Omental fat pad (tissue), 4 donors: ENCODE data around the gene MEF2B. TPM values are rescaled to one million over a fixed set of nuclear protein-coding genes. Genes with fewer than 3 reads are reported as not detected.
"Not testable (repeated sequence)": the region's sequence is repeated elsewhere in the genome, so short reads cannot be mapped to it uniquely, and the experiment has no call there.

ENCODE experiments used
- ATAC-seq: fragments of 150-250 bp; one replicate; pipeline ENCODE4 v1.9.1; 2016; ENCODE audit warnings: mild to moderate bottlenecking, moderate library complexity; ENCODE audit not compliant: low FRiP score
- DNase-seq: peaks from one replicate; pipeline ENCODE4 v3.0.0-alpha.2; 2019; ENCODE audit warnings: low spot score
- total RNA-seq, 4 donors: library from RNA; depleted of rRNA; stranded (reverse); fragments of >200 nt; gene quantifications; one replicate each; pipeline ENCODE4 v1.1.0, GENCODE V29; 2016
- TF ChIP-seq, protein P1 (sequence below), 3 donors: fragments of 450-650 bp; IDR thresholded peaks; one replicate each; pipeline ENCODE4 v1.5.1; 2016 to 2017; ENCODE audit warnings: antibody characterized with exemption in 3 of 3, mild to moderate bottlenecking in 3 of 3, moderate library complexity in 2 of 3

Gene MEF2B
- total RNA-seq, 4 donors from 2014 or later = 0.28 TPM; not detected in 3

DNA sequence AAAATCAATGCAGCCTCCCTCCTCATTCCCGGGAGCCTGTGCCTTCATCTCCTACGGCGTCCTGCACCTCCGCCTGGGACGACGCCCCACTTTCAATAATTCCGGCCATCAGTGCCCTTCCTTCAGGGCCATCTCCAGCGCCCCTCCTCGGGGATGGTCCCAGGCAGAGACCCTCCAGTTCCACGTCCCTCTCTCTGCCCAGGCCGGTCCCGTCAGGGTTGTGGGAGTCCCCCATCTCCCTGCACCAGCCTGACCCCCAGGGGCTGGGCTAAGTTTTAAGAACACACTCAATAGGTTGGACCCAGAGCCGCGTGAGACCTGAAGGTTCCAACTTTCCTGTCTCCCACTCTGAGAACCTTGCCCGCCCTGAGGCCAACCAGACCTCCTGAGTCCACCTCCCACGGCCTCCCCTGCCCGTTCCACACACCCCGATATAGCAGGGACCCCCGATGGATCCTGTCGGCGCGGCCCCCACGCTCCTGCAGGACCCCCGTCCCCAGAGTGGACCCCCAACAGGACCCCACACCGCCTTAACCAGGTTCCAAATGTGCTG, 32.4 kb downstream of the MEF2B start:
- DNase-seq (no peak), ATAC-seq (no peak)
- TF ChIP-seq, protein P1, sequence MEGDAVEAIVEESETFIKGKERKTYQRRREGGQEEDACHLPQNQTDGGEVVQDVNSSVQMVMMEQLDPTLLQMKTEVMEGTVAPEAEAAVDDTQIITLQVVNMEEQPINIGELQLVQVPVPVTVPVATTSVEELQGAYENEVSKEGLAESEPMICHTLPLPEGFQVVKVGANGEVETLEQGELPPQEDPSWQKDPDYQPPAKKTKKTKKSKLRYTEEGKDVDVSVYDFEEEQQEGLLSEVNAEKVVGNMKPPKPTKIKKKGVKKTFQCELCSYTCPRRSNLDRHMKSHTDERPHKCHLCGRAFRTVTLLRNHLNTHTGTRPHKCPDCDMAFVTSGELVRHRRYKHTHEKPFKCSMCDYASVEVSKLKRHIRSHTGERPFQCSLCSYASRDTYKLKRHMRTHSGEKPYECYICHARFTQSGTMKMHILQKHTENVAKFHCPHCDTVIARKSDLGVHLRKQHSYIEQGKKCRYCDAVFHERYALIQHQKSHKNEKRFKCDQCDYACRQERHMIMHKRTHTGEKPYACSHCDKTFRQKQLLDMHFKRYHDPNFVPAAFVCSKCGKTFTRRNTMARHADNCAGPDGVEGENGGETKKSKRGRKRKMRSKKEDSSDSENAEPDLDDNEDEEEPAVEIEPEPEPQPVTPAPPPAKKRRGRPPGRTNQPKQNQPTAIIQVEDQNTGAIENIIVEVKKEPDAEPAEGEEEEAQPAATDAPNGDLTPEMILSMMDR (IDR thresholded peaks at IDR 0.05) = no peak

DNA sequence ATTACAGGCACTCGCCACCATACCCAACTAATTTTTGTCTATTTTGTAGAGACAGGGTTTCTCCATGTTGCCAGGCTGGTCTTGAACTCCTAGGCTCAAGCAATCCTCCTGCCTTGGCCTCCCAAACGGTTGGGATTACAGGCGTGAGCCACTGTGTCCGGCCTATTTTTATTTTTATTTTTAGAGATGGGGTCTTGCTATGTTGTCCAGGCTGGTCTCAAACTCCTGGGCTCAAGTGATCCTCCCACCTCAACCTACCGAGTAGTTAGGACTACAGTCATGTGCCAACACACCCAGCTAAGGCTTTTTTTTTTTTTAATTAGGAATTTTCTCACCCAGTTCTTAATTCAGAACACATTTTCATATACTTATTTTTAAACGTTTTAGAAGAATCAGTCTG, 34.4 kb downstream of the MEF2B start:
- not testable (repeated sequence) for DNase-seq, ATAC-seq

DNA sequence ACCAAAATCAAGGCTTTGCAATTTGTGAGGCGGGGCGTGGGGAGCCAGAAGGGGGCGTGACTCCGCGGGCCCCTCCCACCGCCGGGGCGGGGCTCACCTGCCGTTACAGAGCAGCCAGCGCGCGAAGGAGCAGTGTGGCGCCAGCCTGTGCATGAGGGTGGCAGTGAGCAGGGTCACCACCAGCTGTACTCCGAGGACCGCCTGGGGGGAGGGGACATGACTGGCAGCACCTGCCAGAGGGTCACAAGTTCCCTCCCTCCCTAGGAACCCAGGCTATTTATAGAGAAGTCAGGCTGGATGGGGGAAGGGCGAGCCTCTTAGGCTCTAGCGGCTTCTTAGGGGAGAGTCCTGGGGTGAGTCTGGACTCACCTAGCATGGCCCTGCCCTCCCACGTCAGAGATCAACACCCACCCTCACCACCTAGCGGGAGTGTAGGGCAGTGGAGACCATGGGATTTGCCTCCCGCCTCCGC, 35.3 kb downstream of the MEF2B start:
- ATAC-seq (no peak), DNase-seq (no peak)
- TF ChIP-seq, protein P1 (IDR thresholded peaks at IDR 0.05) = no peak

DNA sequence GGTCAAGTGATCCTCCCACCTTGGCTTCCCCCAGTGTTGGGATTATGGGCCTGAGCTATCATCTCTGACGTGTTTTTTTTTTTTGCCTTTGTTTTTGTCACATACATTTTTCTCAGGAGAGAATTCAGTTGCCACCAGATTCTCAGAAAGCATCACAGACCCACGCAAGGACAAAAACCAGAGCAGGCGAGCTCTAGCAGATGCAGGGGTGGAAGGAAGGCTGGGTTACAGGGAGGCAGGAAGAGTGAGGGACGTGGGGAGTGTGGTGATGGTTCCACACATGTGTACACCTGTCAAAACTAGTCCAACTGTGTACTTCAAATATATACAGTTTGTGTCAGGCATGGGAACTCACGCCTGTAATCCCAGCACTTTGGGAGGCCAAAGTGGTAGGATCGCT, 36.1 kb downstream of the MEF2B start:
- TF ChIP-seq, protein P1 (IDR thresholded peaks at IDR 0.05) = no peak
- DNase-seq (no peak), ATAC-seq (no peak)

DNA sequence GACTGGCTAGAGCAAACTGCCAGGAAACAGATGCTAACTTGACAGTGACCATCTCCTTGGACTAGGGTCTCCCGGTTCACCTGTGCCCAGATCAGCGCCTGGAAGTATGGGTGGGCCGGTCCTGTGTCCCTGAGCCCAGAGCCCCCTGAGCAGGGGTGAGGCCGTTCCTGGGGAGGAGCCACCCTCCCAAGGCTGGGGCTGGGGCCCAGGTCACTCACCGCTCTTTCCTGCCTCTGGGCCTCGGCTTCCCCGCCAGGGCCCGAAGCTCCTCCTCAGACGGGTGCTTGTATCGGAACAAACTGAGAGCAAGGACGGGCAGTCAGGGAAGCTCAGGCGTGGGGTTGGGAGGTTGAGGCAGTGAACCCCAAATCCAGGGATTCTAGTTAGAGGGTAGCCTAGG, 37.2 kb downstream of the MEF2B start:
- TF ChIP-seq, protein P1 (IDR thresholded peaks at IDR 0.05) = no peak
- ATAC-seq = no peak
- no peak for DNase-seq

DNA sequence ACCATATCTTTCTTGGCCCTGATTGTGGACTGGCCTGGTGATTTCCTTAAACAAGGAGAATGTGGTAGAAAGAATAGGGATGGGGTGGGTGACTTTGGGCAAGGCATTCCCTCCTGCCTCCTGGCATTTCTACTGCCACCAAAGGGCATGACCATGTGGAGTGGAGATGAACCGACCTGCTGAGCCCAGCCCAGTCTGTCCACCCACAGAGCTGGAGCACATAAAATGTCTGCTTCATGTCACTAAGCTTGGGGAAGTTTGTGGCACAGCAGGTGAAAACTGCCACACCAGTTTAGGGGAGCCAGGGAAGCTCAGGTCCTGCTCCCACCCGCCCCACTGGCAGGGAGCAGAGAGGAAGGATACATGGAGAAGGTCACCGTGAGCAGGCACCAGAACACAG, 38.1 kb downstream of the MEF2B start:
- ATAC-seq = no peak
- no peak for DNase-seq
- TF ChIP-seq, protein P1 (IDR thresholded peaks at IDR 0.05) = no peak

DNA sequence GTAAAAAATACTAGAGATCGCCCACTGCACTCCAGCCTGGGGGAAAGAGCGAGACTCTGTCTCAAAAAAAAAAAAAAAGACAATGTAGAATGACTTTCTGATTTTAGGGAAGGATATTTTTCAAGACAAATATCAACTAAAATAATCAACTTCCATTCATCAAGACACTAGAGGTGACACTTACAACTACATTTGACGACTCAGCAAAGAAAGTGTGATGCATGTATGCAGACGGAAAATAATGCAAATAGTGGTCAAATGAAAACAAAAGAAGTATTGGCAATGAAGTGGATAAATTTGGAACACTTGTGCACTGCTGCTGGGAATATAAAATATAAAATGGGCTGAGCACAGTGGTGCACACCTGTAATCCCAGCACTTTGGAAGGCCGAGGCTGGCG, 44.0 kb downstream of the MEF2B start:
- ATAC-seq = no peak
- TF ChIP-seq, protein P1 (IDR thresholded peaks at IDR 0.05) = no peak
- DNase-seq = no peak
